WERI-Rb-1 (cell line): ENCODE results near the gene SORBS1.

Experiments used
- DNase-seq: peaks from one replicate; pipeline ENCODE4 v3.0.0-alpha.2; 2020
- H3K27ac ChIP-seq: fragments of 250-450 bp; sonication (Bioruptor Pico); 2 replicates; pipeline ENCODE4 v1.5.1; 2020; ENCODE audit warnings: mild to moderate bottlenecking, moderate library complexity
- H3K27me3 ChIP-seq: fragments of 250-450 bp; sonication (Bioruptor Pico); 2 replicates; pipeline ENCODE4 v1.5.1; 2021; ENCODE audit warnings: mild to moderate bottlenecking, low read depth, moderate library complexity; ENCODE audit not compliant: insufficient read depth, severe bottlenecking
- H3K36me3 ChIP-seq: fragments of 250-450 bp; sonication (Bioruptor Pico); 2 replicates; pipeline ENCODE4 v1.5.1; 2020; ENCODE audit warnings: mild to moderate bottlenecking, moderate library complexity
- H3K4me3 ChIP-seq: 2 replicates; pipeline ENCODE4 v1.5.1; 2011; ENCODE audit warnings: low read depth, mild to moderate bottlenecking, control low read depth, low read length
- H3K9me3 ChIP-seq: fragments of 250-450 bp; sonication (Bioruptor Pico); 2 replicates; pipeline ENCODE4 v1.5.1; 2021; ENCODE audit warnings: mild to moderate bottlenecking, moderate library complexity; ENCODE audit not compliant: severe bottlenecking
- TF ChIP-seq, protein P1 (sequence below): IDR thresholded peaks from 2 replicates; pipeline ENCODE4 v1.5.1; 2011; ENCODE audit warnings: low read depth, mild to moderate bottlenecking, control low read depth, inconsistent platforms, low read length

The SORBS1 gene

DNA sequence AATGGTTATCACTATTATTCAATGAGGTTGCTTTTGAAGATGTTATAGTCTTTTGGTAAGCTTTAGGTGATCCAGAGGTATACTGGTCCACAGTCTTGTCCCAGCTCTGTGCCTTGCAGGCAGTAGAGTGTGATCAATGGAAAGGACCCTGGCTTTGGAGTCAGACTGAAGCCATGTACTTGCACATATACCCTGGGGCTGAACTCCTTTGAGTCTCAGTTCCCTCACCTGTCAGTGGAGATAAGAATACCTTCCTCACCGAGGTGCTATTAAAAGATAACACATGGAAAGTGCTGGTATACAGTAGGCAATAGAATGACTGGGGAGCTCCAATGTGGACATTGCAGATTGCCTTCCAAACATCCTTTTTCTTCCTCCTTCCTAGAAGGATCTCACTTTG lies 254.3 kb downstream of the SORBS1 start:
- TF ChIP-seq, protein P1, sequence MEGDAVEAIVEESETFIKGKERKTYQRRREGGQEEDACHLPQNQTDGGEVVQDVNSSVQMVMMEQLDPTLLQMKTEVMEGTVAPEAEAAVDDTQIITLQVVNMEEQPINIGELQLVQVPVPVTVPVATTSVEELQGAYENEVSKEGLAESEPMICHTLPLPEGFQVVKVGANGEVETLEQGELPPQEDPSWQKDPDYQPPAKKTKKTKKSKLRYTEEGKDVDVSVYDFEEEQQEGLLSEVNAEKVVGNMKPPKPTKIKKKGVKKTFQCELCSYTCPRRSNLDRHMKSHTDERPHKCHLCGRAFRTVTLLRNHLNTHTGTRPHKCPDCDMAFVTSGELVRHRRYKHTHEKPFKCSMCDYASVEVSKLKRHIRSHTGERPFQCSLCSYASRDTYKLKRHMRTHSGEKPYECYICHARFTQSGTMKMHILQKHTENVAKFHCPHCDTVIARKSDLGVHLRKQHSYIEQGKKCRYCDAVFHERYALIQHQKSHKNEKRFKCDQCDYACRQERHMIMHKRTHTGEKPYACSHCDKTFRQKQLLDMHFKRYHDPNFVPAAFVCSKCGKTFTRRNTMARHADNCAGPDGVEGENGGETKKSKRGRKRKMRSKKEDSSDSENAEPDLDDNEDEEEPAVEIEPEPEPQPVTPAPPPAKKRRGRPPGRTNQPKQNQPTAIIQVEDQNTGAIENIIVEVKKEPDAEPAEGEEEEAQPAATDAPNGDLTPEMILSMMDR: no peak
- H3K27ac ChIP-seq: no peak overlapping the region
- no peaks in the 10 kb centered on the region for H3K9me3 ChIP-seq
- DNase-seq: no peak
- no peaks in the 10 kb centered on the region for H3K36me3 ChIP-seq
- no peaks in the 10 kb centered on the region for H3K27me3 ChIP-seq
- H3K4me3 ChIP-seq: no peak overlapping the region

DNA sequence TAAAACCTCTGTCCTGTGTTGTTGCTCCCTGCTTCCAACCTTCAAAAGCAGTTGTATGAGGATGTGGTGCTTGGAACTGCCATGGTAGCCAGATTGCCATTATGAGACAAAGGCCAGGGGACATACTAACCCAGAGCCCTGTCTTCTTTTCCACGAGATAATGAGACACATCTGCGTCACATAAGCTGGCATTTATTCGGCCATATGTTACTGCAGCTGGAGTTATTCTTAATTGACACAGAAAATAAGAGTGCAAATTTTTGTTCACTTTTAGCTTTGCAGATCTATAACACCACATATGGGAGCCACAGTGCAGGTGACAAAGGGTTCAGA lies 254.9 kb downstream of the SORBS1 start:
- no peaks in the 10 kb centered on the region for H3K27me3 ChIP-seq
- no peak overlapping the region for H3K27ac ChIP-seq

DNA sequence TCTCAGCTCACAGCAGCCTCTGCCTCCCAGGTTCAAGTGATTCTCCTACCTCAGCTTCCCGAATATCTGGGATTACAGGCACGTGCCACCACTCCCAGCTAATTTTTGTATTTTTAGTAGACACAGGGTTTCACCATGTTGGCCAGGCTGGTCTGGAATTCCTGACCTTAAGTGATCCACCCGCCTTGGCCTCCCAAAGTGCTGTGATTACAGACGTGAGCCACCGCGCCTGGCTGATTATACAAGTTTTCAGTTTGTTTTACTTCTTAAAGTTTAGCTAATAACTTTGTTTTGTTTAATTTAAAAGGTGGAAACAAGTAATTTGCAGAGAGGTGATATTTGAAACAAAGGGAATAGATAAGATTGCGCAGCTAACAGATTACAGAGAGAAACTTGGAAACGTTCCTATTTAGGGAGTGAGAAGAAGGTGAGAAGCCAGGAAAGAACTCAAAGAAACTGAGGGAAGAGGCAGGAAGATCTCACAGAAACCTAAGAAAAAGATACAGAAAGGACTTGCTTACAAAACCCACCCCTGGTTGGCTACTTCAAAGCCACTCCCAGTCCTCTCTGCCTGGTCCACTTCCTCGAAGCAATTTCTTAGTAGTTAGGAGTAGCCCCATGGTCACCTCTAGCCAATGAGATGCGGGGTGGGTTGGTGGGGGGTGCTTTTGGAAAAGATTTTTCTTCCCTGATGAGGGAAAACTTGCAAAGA lies 255.4 kb downstream of the SORBS1 start:
- no peaks in the 10 kb centered on the region for H3K27me3 ChIP-seq
- H3K9me3 ChIP-seq: no peaks in the 10 kb centered on the region
- no peak overlapping the region for H3K4me3 ChIP-seq
- TF ChIP-seq, protein P1: no peak
- no peak for DNase-seq
- H3K36me3 ChIP-seq: no peaks in the 10 kb centered on the region
- no peak overlapping the region for H3K27ac ChIP-seq

More for the DNA sequence above, 254.9 kb downstream of the SORBS1 start:
- TF ChIP-seq, protein P1: no peak
- DNase-seq: no peak
- no peaks in the 10 kb centered on the region for H3K9me3 ChIP-seq
- H3K4me3 ChIP-seq: no peak overlapping the region
- H3K36me3 ChIP-seq: no peaks in the 10 kb centered on the region

DNA sequence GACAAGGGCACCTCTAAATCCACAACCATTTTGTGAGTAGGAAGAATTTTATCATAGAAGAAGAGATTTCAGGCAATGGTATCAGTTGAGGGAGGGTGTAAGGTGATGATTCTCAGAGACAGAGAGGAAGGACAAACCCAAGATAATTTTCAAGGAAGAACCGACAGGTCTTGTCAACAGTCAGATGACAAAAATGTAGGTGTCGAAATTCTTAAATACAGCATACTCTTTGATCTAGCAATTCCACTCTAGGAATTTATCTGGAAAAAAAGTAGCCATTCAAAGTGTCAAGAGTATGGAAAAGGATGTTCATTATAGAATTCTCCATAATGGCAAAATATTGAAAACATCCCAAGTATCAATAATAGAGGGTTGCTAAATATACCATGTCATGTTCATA lies 256.2 kb downstream of the SORBS1 start:
- no peaks in the 10 kb centered on the region for H3K27me3 ChIP-seq
- no peak overlapping the region; the same call in 1 of the 2 replicates for H3K27ac ChIP-seq
- no peaks in the 10 kb centered on the region for H3K36me3 ChIP-seq
- no peak overlapping the region for H3K4me3 ChIP-seq
- H3K9me3 ChIP-seq: no peaks in the 10 kb centered on the region
- TF ChIP-seq, protein P1: no peak
- no peak for DNase-seq

DNA sequence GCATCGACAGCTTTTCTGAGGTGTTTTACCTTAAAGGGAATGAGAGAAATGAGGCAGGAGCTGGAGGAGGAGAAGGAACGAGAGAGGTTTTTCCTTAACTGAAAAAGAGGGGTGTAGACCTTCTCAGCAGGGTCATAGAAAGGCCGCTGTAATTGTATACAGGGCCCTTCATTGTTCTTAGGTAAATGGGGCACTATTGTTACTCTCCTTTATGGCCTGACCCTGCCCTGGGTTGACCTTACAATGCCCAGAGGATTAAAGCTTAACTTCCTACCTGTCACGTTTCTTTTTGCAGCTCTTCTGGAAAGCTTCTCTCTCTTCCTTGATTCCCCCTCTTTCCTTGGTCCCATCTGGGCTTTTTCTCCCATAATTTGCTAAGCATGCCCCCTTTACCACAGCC lies 256.7 kb downstream of the SORBS1 start:
- DNase-seq: peak; percentile 48
- Histone ChIP-seq H3K9me3 (no peaks in the 10 kb centered on the region), H3K36me3 (no peaks in the 10 kb centered on the region), H3K4me3 (no peak overlapping the region), H3K27ac (peak overlapping the region; percentile 4; the same call in 1 of the 2 replicates), H3K27me3 (no peaks in the 10 kb centered on the region)
- TF ChIP-seq, protein P1: no peak

DNA sequence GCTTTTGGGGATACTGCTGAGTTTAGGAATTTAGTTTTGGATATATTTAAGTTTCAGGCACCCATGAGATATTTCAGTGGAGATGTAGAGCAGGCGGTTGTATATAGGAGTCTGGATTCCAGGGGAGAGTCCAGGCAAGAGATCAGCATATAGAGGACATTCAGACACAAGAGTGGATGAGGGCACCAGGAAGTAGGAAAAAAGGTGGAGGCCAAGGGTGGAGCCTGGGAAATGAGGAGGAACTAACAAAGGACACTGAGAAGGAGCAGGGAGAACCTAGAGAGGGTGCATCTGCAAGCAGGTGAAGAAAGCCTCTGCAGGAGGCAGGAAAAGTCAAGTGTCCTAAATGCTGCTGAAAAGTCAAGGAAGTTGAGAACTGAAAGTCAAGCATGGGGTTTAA lies 257.2 kb downstream of the SORBS1 start:
- TF ChIP-seq, protein P1: no peak
- Histone ChIP-seq H3K4me3 (no peak overlapping the region), H3K27me3 (no peaks in the 10 kb centered on the region), H3K27ac (no peak overlapping the region), H3K9me3 (no peaks in the 10 kb centered on the region), H3K36me3 (no peaks in the 10 kb centered on the region)
- DNase-seq: no peak
